ENCODE results near the gene GRM4.

The GRM4 gene

GRCh38 chr6:34170346-34170745 lies 24.5 kb upstream of the GRM4 start:
- no peaks in the 10 kb centered on the region for H3K36me3 Mint-ChIP-seq
- H3K27ac Mint-ChIP-seq, result no peak overlapping the region
- no peak for DNase-seq (ENCODE audit: low spot score in 2 of 2)
- no peak overlapping the region for H3K4me3 Mint-ChIP-seq
- peaks cover 6% of the 10 kb centered on the region for H3K4me1 Mint-ChIP-seq
- no peak for ATAC-seq
- no peaks in the 10 kb centered on the region for H3K9me3 Mint-ChIP-seq

- Mint-ChIP-seq H3K27ac (no peak overlapping the region), H3K4me3 (no peak overlapping the region), H3K9me3 (no peaks in the 10 kb centered on the region), H3K36me3 (no peaks in the 10 kb centered on the region), H3K4me1 (peaks cover 6% of the 10 kb centered on the region)
- DNase-seq (ENCODE audit: low spot score in 2 of 2) (no peak), ATAC-seq (no peak)
These were observed 24.0 kb upstream of the GRM4 start for GRCh38 chr6:34169897-34170296.

- no peak overlapping the region for H3K4me3 Mint-ChIP-seq
- DNase-seq (ENCODE audit: low spot score in 2 of 2) (no peak), ATAC-seq (no peak)
- peaks cover 4% of the 10 kb centered on the region for H3K4me1 Mint-ChIP-seq
- no peaks in the 10 kb centered on the region for H3K36me3 Mint-ChIP-seq
- no peak overlapping the region for H3K27ac Mint-ChIP-seq
- no peaks in the 10 kb centered on the region for H3K9me3 Mint-ChIP-seq
These were observed 16.1 kb upstream of the GRM4 start for GRCh38 chr6:34161857-34162515.

- no peak overlapping the region for H3K27ac Mint-ChIP-seq
- no peak for ATAC-seq
These were observed 14.0 kb upstream of the GRM4 start for GRCh38 chr6:34159844-34160243.

GRCh38 chr6:34158876-34159275 lies 13.0 kb upstream of the GRM4 start:
- DNase-seq (ENCODE audit: low spot score in 2 of 2) (no peak), ATAC-seq (no peak)
- Mint-ChIP-seq H3K9me3 (no peaks in the 10 kb centered on the region), H3K4me1 (peaks cover 11% of the 10 kb centered on the region), H3K27ac (no peak overlapping the region), H3K36me3 (no peaks in the 10 kb centered on the region), H3K4me3 (no peak overlapping the region)

More at GRCh38 chr6:34159844-34160243, 14.0 kb upstream of the GRM4 start:
- no peak overlapping the region for H3K4me3 Mint-ChIP-seq
- peaks cover 4% of the 10 kb centered on the region for H3K4me1 Mint-ChIP-seq
- no peak for DNase-seq (ENCODE audit: low spot score in 2 of 2)
- no peaks in the 10 kb centered on the region for H3K9me3 Mint-ChIP-seq
- no peaks in the 10 kb centered on the region for H3K36me3 Mint-ChIP-seq

GRCh38 chr6:34157851-34158250 lies 12.0 kb upstream of the GRM4 start:
- no peak for DNase-seq (ENCODE audit: low spot score in 2 of 2)
- Mint-ChIP-seq H3K27ac (no peak overlapping the region), H3K4me1 (peaks cover 7% of the 10 kb centered on the region), H3K36me3 (no peaks in the 10 kb centered on the region), H3K4me3 (no peak overlapping the region), H3K9me3 (no peaks in the 10 kb centered on the region)
- ATAC-seq, result no peak

- H3K4me3 Mint-ChIP-seq, result no peak overlapping the region
- ATAC-seq, result no peak
These were observed 11.4 kb upstream of the GRM4 start for GRCh38 chr6:34157236-34157830.

GRCh38 chr6:34155471-34156300 lies 9.8 kb upstream of the GRM4 start:
- no peak for DNase-seq (ENCODE audit: low spot score in 2 of 2)
- Mint-ChIP-seq H3K4me3 (no peak overlapping the region), H3K36me3 (no peaks in the 10 kb centered on the region), H3K27ac (no peak overlapping the region), H3K9me3 (no peaks in the 10 kb centered on the region), H3K4me1 (peaks cover 7% of the 10 kb centered on the region)
- ATAC-seq, result no peak

More at GRCh38 chr6:34157236-34157830, 11.4 kb upstream of the GRM4 start:
- Mint-ChIP-seq H3K36me3 (no peaks in the 10 kb centered on the region), H3K27ac (no peak overlapping the region), H3K9me3 (no peaks in the 10 kb centered on the region), H3K4me1 (peaks cover 7% of the 10 kb centered on the region)
- DNase-seq (ENCODE audit: low spot score in 2 of 2), result no peak

GRCh38 chr6:34154668-34155447 lies 9.0 kb upstream of the GRM4 start:
- ATAC-seq, result peak; percentile 79
- no peak overlapping the region for H3K27ac Mint-ChIP-seq
- peaks cover 7% of the 10 kb centered on the region for H3K4me1 Mint-ChIP-seq
- no peak overlapping the region for H3K4me3 Mint-ChIP-seq
- H3K36me3 Mint-ChIP-seq, result no peaks in the 10 kb centered on the region
- H3K9me3 Mint-ChIP-seq, result no peaks in the 10 kb centered on the region
- DNase-seq (ENCODE audit: low spot score in 2 of 2), result peak; percentile 71 to 85

- Mint-ChIP-seq H3K36me3 (no peaks in the 10 kb centered on the region), H3K4me1 (peaks cover 7% of the 10 kb centered on the region), H3K9me3 (no peaks in the 10 kb centered on the region), H3K27ac (no peak overlapping the region), H3K4me3 (no peak overlapping the region)
- DNase-seq (ENCODE audit: low spot score in 2 of 2), result no peak
- no peak for ATAC-seq
These were observed 7.1 kb upstream of the GRM4 start for GRCh38 chr6:34152806-34153520.

- H3K9me3 Mint-ChIP-seq, result no peaks in the 10 kb centered on the region
- H3K4me1 Mint-ChIP-seq, result peaks cover 7% of the 10 kb centered on the region
- DNase-seq (ENCODE audit: low spot score in 2 of 2), result no peak
- H3K4me3 Mint-ChIP-seq, result no peak overlapping the region
- ATAC-seq, result no peak
- H3K36me3 Mint-ChIP-seq, result no peaks in the 10 kb centered on the region
- H3K27ac Mint-ChIP-seq, result no peak overlapping the region
These were observed 6.2 kb upstream of the GRM4 start for GRCh38 chr6:34152042-34152524.

GRCh38 chr6:34151321-34152041 lies 5.6 kb upstream of the GRM4 start:
- Mint-ChIP-seq H3K9me3 (no peaks in the 10 kb centered on the region), H3K27ac (no peak overlapping the region), H3K4me1 (peaks cover 7% of the 10 kb centered on the region), H3K36me3 (no peaks in the 10 kb centered on the region), H3K4me3 (no peak overlapping the region)
- DNase-seq (ENCODE audit: low spot score in 2 of 2) (no peak), ATAC-seq (no peak)

- H3K27ac Mint-ChIP-seq, result no peak overlapping the region
- peaks cover 12% of the 10 kb centered on the region for H3K4me1 Mint-ChIP-seq
- H3K36me3 Mint-ChIP-seq, result no peaks in the 10 kb centered on the region
These were observed 4.9 kb upstream of the GRM4 start for GRCh38 chr6:34150766-34151165.

GRCh38 chr6:34149831-34150400 lies 4.0 kb upstream of the GRM4 start:
- no peak for DNase-seq (ENCODE audit: low spot score in 2 of 2)
- H3K4me1 Mint-ChIP-seq, result peaks cover 15% of the 10 kb centered on the region
- no peak for ATAC-seq
- no peak overlapping the region for H3K4me3 Mint-ChIP-seq
- no peaks in the 10 kb centered on the region for H3K36me3 Mint-ChIP-seq
- H3K9me3 Mint-ChIP-seq, result no peaks in the 10 kb centered on the region
- H3K27ac Mint-ChIP-seq, result no peak overlapping the region

More at GRCh38 chr6:34150766-34151165, 4.9 kb upstream of the GRM4 start:
- DNase-seq (ENCODE audit: low spot score in 2 of 2), result no peak
- no peak for ATAC-seq
- Mint-ChIP-seq H3K4me3 (no peak overlapping the region), H3K9me3 (no peaks in the 10 kb centered on the region)

All from stimulated activated effector memory CD8-positive, alpha-beta T cell treated with anti-CD3 and anti-CD28 coated beads, Interleukin-12 subunit alpha, Interleukin-12 subunit beta, amount 100 ng/mL, for 72 hours (primary cell).